GM06990 (cell line): ENCODE measurements around the gene ODAM.

Experiments used
- DNase-seq: peaks from one replicate; pipeline ENCODE4 v3.0.0-alpha.2; 2011; ENCODE audit not compliant: insufficient read length; ENCODE audit errors: extremely low read depth
- H3K27me3 ChIP-seq: replicated peaks from 2 replicates; pipeline ENCODE4 v1.6.0; 2011; ENCODE audit warnings: low read length; ENCODE audit not compliant: control insufficient read depth, insufficient read depth
- H3K36me3 ChIP-seq: 2 replicates; pipeline ENCODE4 v1.5.1; 2011; ENCODE audit warnings: low read length; ENCODE audit not compliant: control insufficient read depth, insufficient read depth
- H3K4me3 ChIP-seq: replicated peaks from 2 replicates; pipeline ENCODE4 v1.5.1; 2011; ENCODE audit warnings: low read depth, mild to moderate bottlenecking, control low read depth, low read length
- CTCF ChIP-seq: IDR thresholded peaks from 2 replicates; pipeline ENCODE4 v1.5.1; 2011; ENCODE audit warnings: low read length, control low read depth, mild to moderate bottlenecking, inconsistent platforms; ENCODE audit not compliant: insufficient read depth, poor library complexity, severe bottlenecking

The ODAM gene

GRCh38 chr4:70177090-70177489 is 18.4 kb upstream of the ODAM start:
- TF ChIP-seq CTCF, result no peak
- Histone ChIP-seq H3K36me3 (no peaks in the 10 kb centered on the region), H3K27me3 (no peaks in the 10 kb centered on the region), H3K4me3 (no peak overlapping the region)
- no peak for DNase-seq

- Histone ChIP-seq H3K27me3 (no peaks in the 10 kb centered on the region), H3K4me3 (no peak overlapping the region), H3K36me3 (no peaks in the 10 kb centered on the region)
- DNase-seq, result no peak
- TF ChIP-seq CTCF, result no peak
Observed at GRCh38 chr4:70178075-70178660, 17.4 kb upstream of the ODAM start.

DNA sequence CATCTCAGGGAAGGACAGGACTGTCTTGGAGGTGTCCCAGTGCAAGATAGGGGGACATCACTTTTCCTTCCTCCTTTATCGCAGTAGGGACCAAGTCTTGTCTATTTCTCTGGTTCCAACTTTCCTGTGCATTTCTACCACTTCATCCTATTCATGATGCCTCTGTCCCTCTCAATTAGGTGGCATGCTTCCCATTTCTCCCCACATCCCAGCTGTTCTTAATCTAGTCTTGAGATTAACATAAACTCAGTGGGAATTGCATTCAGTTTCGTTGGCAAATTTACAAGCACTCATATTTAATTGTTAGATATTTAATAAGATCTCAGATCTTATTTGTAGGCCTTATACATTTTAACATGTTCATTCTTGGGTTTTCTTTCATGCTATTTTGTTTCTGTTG is 15.7 kb upstream of the ODAM start:
- no peak for TF ChIP-seq CTCF
- no peak for DNase-seq
- H3K36me3 ChIP-seq, result no peaks in the 10 kb centered on the region
- H3K4me3 ChIP-seq, result no peak overlapping the region
- no peaks in the 10 kb centered on the region for H3K27me3 ChIP-seq

- DNase-seq, result no peak
- no peaks in the 10 kb centered on the region for H3K27me3 ChIP-seq
- TF ChIP-seq CTCF, result no peak
- H3K4me3 ChIP-seq, result no peak overlapping the region
- no peaks in the 10 kb centered on the region for H3K36me3 ChIP-seq
Observed at GRCh38 chr4:70181864-70182263, 13.7 kb upstream of the ODAM start.

- no peaks in the 10 kb centered on the region for H3K36me3 ChIP-seq
- no peak overlapping the region for H3K4me3 ChIP-seq
- no peak for DNase-seq
- no peak for TF ChIP-seq CTCF
- H3K27me3 ChIP-seq, result no peaks in the 10 kb centered on the region
Observed at GRCh38 chr4:70182517-70183167, 12.9 kb upstream of the ODAM start.
